GM12878 (cell line): ENCODE measurements around the gene TTC38. TPM values are rescaled to one million over a fixed set of nuclear protein-coding genes. Genes with fewer than 3 reads are reported as not detected.
A peak's percentile ranks its signal among the peaks of the same experiment; 100 is the strongest.

Experiments
- ATAC-seq: fragments of 200-7000 bp; cut with Tn5 transposase; 3 replicates; pipeline ENCODE4 v1.9.1; 2020; ENCODE audit warnings: mild to moderate bottlenecking, moderate library complexity
- BruUV-seq: library from RNA; stranded (reverse); fragments of 400-500 nt; replicated peaks from 2 replicates; lab custom pipeline; 2021; lab: Mats Ljungman, UMichigan
- CTCF ChIA-PET: fragments of 300-600 bp; sonication (Branson Sonifier 250); formaldehyde crosslinking; extraction: SDS; loops from one replicate; lab custom pipeline; 2021; ENCODE audit warnings: inconsistent platforms; lab: Yijun Ruan, JAX
- POLR2A ChIA-PET: fragments of 350-600 bp; formaldehyde crosslinking; extraction: SDS; loops from one replicate; lab custom pipeline; 2021; ENCODE audit warnings: inconsistent platforms; lab: Charles Lee
- RAD21 ChIA-PET: fragments of 300-600 bp; sonication (Branson Sonifier 250); formaldehyde crosslinking; loops from one replicate; lab custom pipeline; 2023; ENCODE audit warnings: antibody characterized with exemption; ENCODE audit not compliant: unreplicated experiment; lab: Charles Lee
- SMC1A ChIA-PET: fragments of 300-600 bp; sonication (Branson Sonifier 250); formaldehyde crosslinking; loops from one replicate; lab custom pipeline; 2023; ENCODE audit not compliant: unreplicated experiment, uncharacterized antibody; lab: Charles Lee
- DNase-seq: peaks from one replicate; pipeline ENCODE4 v3.0.0-alpha.2; 2011; ENCODE audit warnings: low read depth, low spot score
- FAIRE-seq: peaks from 3 replicates; lab custom pipeline; 2011; peaks lifted over from hg19 to GRCh38; lab: Jason Lieb, UNC
- H2AFZ ChIP-seq: 2 replicates; pipeline ENCODE4 v1.6.0; 2011; ENCODE audit warnings: low read depth, low read length, control low read depth; ENCODE audit not compliant: control insufficient read depth
- H3K27ac ChIP-seq: 2 replicates; pipeline ENCODE4 v1.5.1; 2011; ENCODE audit warnings: control low read depth; ENCODE audit not compliant: control insufficient read depth, insufficient read depth
- H3K27me3 ChIP-seq, 2 experiments: replicated peaks in 1 of 2; 2 replicates each; pipeline versions ENCODE4 v1.6.0 to v1.6.1; 2011; ENCODE audit warnings: low read length in 1 of 2; ENCODE audit not compliant: control insufficient read depth in 2 of 2, insufficient read depth in 2 of 2
- H3K36me3 ChIP-seq, 2 experiments: 2 replicates each; pipeline ENCODE4 v1.5.1; 2011; ENCODE audit warnings: low read length in 1 of 2; ENCODE audit not compliant: control insufficient read depth in 2 of 2, insufficient read depth in 2 of 2
- H3K4me1 ChIP-seq: 2 replicates; pipeline ENCODE4 v1.6.1; 2011; ENCODE audit warnings: mild to moderate bottlenecking, low read length, moderate library complexity, mixed read lengths; ENCODE audit not compliant: control insufficient read depth, insufficient read depth
- H3K4me2 ChIP-seq: 2 replicates; pipeline ENCODE4 v1.6.0; 2011; ENCODE audit warnings: control low read depth; ENCODE audit not compliant: control insufficient read depth, insufficient read depth
- H3K4me3 ChIP-seq: fragments of 200-600 bp; sonication (generic); 2 replicates; pipeline ENCODE4 v1.5.1; 2016
- H3K79me2 ChIP-seq: 2 replicates; pipeline ENCODE4 v1.6.0; 2011; ENCODE audit warnings: low read length; ENCODE audit not compliant: control insufficient read depth, insufficient read depth
- H3K9ac ChIP-seq: 2 replicates; pipeline ENCODE4 v1.8.0; 2011; ENCODE audit warnings: low read length, control low read depth, mixed read lengths; ENCODE audit not compliant: control insufficient read depth, insufficient read depth
- H3K9me3 ChIP-seq: replicated peaks from 3 replicates; pipeline ENCODE4 v1.5.1; 2011; ENCODE audit warnings: mild to moderate bottlenecking, low read length; ENCODE audit not compliant: control insufficient read depth, insufficient read depth
- H4K20me1 ChIP-seq: 2 replicates; pipeline ENCODE4 v1.6.0; 2011; ENCODE audit not compliant: control insufficient read depth, insufficient read depth
- ETV6 ChIP-seq, 2 experiments: fragments of 450-650 bp in 1 of 2; IDR thresholded peaks in 1 of 2; conservative IDR thresholded peaks in 1 of 2; 2 replicates each; pipeline ENCODE4 v1.6.1; 2014; ENCODE audit warnings: antibody characterized with exemption in 1 of 2, borderline replicate concordance in 1 of 2, low read depth in 1 of 2, mild to moderate bottlenecking in 1 of 2, moderate library complexity in 1 of 2
- POLR2AphosphoS5 ChIP-seq: IDR thresholded peaks from 2 replicates; pipeline ENCODE4 v1.6.1; 2011; ENCODE audit warnings: mild to moderate bottlenecking, low read length, inconsistent platforms
- TCF7 ChIP-seq: IDR thresholded peaks from 2 replicates; pipeline ENCODE4 v1.6.1; 2014; ENCODE audit warnings: antibody characterized with exemption, borderline replicate concordance
- YY1 ChIP-seq: IDR thresholded peaks from 2 replicates; pipeline ENCODE4 v1.6.1; 2011; ENCODE audit warnings: low read depth, mild to moderate bottlenecking, low read length
- WGBS: methylation state at CpG from one replicate; pipeline ENCODE4 v1.1.6; 2016; ENCODE audit warnings: low lambda C conversion rate; ENCODE audit not compliant: insufficient replicate concordance, insufficient coverage; ENCODE audit errors: missing lambda C conversion rate; 5-methylcytosine and 5-hydroxymethylcytosine counted together
- in situ Hi-C: fragments of 300-500 bp; cut with MboI; formaldehyde crosslinking; loops from 9 replicates; pipeline ENCODE4 v1.14.3; 2018; ENCODE audit warnings: mixed read lengths
- intact Hi-C: fragments of 100-400 bp; cut with micrococcal nuclease; formaldehyde crosslinking; loops from one replicate; pipeline ENCODE4 v1.14.2; 2022; ENCODE audit not compliant: unreplicated experiment
- polyA plus RNA-seq, 11 experiments: library from polyadenylated mRNA; depleted of rRNA in 4 of 11; unstranded in 6 of 11; stranded (reverse) in 5 of 11; fragments of >200 nt; fragmentation: Nextera tagmentation in 4 of 11; fragmentation: Illumina TruSeq in 1 of 11; extraction: Ambion mirVana in 4 of 11; extraction: Trizol in 1 of 11; gene quantifications; 1 replicate in 1 of 11; 2 replicates in 10 of 11; pipeline versions ENCODE4 v1.2.1 to v1.2.3, GENCODE V29; 2011 to 2016; ENCODE audit warnings: inconsistent platforms in 2 of 11, missing spikeins in 2 of 11, low read depth in 1 of 11
- total RNA-seq, 4 experiments: library from RNA; depleted of rRNA in 3 of 4; stranded (reverse); fragments of >200 nt in 3 of 4; fragmentation: Illumina TruSeq in 1 of 4; extraction: Trizol in 1 of 4; gene quantifications; 2 replicates each; pipeline versions ENCODE4 v1.2.1 to v1.2.3, GENCODE V29; 2013 to 2021
- TF ChIP-seq, protein P1 (sequence below): fragments of 450-650 bp; IDR thresholded peaks from 2 replicates; pipeline ENCODE4 v1.6.1; 2016; ENCODE audit warnings: mild to moderate bottlenecking

TTC38 gene
- total and polyA plus RNA-seq, 10 of the 15 experiments (the other 5 are each of a cell fraction or from before 2014, with no cell fraction given) = 0.58 to 39.9 (median 13.0) TPM

DNA sequence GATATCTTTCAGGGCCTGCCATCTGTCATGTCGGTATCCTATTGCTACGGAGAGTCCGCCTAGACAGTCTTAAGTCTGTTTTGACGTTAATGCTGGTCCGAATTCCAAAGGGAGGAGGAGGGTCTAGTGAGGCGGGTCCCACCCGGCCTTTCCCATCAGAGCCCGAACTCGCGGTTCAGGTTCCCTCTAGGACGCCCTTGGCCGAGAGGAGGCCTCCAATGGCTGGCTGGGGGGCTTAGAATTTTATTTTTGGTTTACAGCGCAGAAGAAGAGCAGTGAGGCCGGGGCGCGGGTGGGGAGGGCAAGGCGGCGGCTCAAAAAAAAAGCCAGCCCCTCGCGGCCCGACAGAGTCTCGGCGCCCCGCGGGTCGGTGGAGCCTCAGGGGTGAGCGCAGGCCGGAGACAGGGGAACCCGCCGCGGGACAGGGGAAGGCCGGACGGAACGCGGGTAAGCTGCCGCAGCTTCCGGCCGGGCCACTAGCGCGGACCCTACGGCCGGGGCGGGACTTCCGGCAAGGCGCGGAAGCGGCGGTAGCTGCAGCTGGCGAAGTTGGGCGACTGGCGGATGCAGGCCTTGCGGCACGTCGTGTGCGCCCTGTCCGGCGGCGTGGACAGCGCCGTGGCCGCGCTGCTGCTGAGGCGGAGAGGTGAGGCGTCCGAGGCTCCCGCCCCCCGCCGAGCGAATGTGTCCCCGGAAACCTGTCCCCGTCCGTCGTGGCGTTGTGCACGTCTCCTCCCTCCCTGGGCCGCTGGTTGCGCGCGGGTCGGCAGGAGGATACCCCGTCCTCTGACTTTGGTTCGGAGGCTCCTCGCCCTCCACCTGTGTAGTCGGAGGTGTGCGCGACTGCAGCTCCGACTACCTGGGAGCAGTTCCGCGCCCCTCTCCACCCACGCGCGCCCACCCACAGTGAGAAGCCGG is 67.7 kb downstream of the TTC38 start, which contains the start of gene TRMU (continued):
- TF ChIP-seq, protein P1, sequence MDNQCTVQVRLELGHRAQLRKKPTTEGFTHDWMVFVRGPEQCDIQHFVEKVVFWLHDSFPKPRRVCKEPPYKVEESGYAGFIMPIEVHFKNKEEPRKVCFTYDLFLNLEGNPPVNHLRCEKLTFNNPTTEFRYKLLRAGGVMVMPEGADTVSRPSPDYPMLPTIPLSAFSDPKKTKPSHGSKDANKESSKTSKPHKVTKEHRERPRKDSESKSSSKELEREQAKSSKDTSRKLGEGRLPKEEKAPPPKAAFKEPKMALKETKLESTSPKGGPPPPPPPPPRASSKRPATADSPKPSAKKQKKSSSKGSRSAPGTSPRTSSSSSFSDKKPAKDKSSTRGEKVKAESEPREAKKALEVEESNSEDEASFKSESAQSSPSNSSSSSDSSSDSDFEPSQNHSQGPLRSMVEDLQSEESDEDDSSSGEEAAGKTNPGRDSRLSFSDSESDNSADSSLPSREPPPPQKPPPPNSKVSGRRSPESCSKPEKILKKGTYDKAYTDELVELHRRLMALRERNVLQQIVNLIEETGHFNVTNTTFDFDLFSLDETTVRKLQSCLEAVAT = peak; percentile 97
- TF ChIP-seq TCF7 = no peak
- TF ChIP-seq ETV6 (conservative IDR thresholded peaks at IDR 0.05 in 1 of 2, IDR thresholded peaks at IDR 0.05 in 1 of 2; ENCODE audit: borderline replicate concordance in 1 of 2, low read depth in 1 of 2) = no peak
- TF ChIP-seq, all 136 proteins: peak for 54

DNA sequence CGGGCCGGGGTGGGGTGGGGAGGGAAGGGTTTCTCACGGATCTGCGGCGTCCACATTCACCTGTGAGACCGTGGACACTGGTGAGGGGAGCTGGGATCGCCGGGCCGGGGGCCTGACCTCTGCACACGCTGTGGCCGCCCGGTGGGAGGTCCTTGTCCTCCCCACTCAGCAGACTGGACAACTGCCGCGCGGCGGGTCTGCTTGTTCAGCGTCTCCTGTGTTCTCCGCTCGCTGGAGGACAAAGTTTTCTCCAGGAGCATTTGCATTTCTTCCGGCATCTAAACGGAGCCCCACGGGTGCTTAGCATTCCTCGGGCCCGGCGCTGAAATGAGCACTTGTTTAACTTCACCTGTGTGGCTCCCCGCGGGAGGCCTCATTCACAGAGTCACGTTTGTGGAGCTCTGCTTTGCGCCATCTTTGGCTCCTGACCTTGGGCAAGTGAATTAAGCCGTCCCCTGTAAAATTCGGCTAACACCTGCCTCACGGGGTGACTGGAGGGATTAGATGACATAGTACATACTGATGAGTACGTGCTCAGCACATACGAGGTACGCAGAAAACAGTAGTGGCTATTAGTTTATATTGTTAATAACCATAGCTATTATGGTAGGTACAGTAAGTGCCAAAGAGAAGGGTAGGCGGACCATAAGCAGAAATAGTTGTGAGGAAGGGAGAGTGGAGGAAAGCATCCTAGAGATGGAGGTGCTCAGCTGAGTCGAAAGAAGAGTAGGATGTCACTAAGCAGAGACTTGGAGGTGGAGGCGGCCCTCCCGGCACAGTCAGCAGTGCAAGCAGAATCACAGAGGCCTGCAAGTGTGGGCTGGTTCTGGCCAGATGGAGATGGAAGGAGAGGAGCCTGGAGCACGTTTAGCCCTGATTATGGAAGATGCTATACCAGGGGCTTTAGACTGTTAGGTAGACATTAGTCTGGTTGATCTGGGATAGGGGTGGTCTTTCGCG is 68.6 kb downstream of the TTC38 start:
- CTCF ChIA-PET = interaction anchor here (0.6 to 2.0 kb wide), 4 partner anchors 27 to 205 kb away, joined by 3 to 7 read pairs (median 3); no protein-coding TSS in a partner anchor
- RAD21 ChIA-PET = interaction anchor here (1.5 kb wide), 1 partner anchor 40 kb away, joined by 4 read pairs; no protein-coding TSS in a partner anchor
- in situ Hi-C loops (no loop called here), intact Hi-C loops (no loop called here)
- H3K79me2 ChIP-seq = peaks cover 31% of the 10 kb centered on the region
- SMC1A ChIA-PET = interaction anchor here (0.9 to 1.9 kb wide), 4 partner anchors 13 to 214 kb away, joined by 3 to 5 read pairs (median 3); partner anchors contain the start of gene GTSE1
- no peak for FAIRE-seq
- no peaks in the 10 kb centered on the region for H3K9me3 ChIP-seq
- H4K20me1 ChIP-seq = no peaks in the 10 kb centered on the region
- peaks cover 12 to 29% of the 10 kb centered on the region in 2 experiments; a peak in 3 of 4 replicates for H3K36me3 ChIP-seq
- H2AFZ ChIP-seq = peak overlapping the region; percentile 13; the same call in 1 of the 2 replicates
- POLR2A ChIA-PET = interaction anchor here (0.8 kb wide), 1 partner anchor 37 kb away, joined by 4 read pairs; no protein-coding TSS in a partner anchor
- H3K27ac ChIP-seq = peak overlapping the region; percentile 79
- H3K4me1 ChIP-seq = peaks cover 7% of the 10 kb centered on the region; the same call in 1 of the 2 replicates
- H3K4me3 ChIP-seq = peak overlapping the region; percentile 98
- TF ChIP-seq YY1 = peak; percentile 60; the same call in 1 of the 2 replicates
- TF ChIP-seq POLR2AphosphoS5 = no peak
- DNase-seq = no peak
- ATAC-seq = peak; percentile 40
- 9% methylated on average over 38 of the region's 42 CpGs for WGBS
- peak overlapping the region; percentile 86 for H3K4me2 ChIP-seq
- H3K27me3 ChIP-seq = no peaks in the 10 kb centered on the region
- no TSS peak for BruUV-seq
- H3K9ac ChIP-seq = peak overlapping the region; percentile 80
